Measurements from ENCODE around the gene CHI3L2. TPM values are rescaled to one million over a fixed set of nuclear protein-coding genes. Genes with fewer than 3 reads are reported as not detected.

CHI3L2 gene
- total and polyA plus RNA-seq, 10 of the 15 experiments (the other 5 are each of a cell fraction or from before 2014, with no cell fraction given): 37.1 to 508 (median 98.3) TPM

GRCh38 chr1:111253876-111254275, 26.4 kb downstream of the CHI3L2 start:
- no peak overlapping the region for H2AFZ ChIP-seq (ENCODE audit: control insufficient read depth, low read depth, low read length)
- no peak overlapping the region for H3K4me3 ChIP-seq
- no peak overlapping the region for H3K9ac ChIP-seq (ENCODE audit: control insufficient read depth, insufficient read depth, low read length)
- no peak overlapping the region for H3K4me2 ChIP-seq (ENCODE audit: control insufficient read depth, insufficient read depth)
- POLR2A ChIA-PET: no interaction called here
- no peaks in the 10 kb centered on the region for H3K9me3 ChIP-seq (replicated peaks; ENCODE audit: control insufficient read depth, insufficient read depth, low read length)
- DNase-seq (ENCODE audit: low read depth, low spot score) (no peak), ATAC-seq (no peak), FAIRE-seq (no peak)
- SMC1A ChIA-PET (ENCODE audit: uncharacterized antibody, unreplicated experiment): interaction anchor here (1.5 kb wide), 1 partner anchor 21 kb away, joined by 3 read pairs; no protein-coding TSS in a partner anchor
- H3K27ac ChIP-seq (ENCODE audit: control insufficient read depth, insufficient read depth): no peak overlapping the region
- no peaks in the 10 kb centered on the region for H3K4me1 ChIP-seq (ENCODE audit: control insufficient read depth, insufficient read depth, low read length)
- WGBS (ENCODE audit: insufficient coverage, insufficient replicate concordance, low lambda C conversion rate, missing lambda C conversion rate): 0% methylated on average over 1 of the region's 1 CpG
- H4K20me1 ChIP-seq (ENCODE audit: control insufficient read depth, insufficient read depth): no peaks in the 10 kb centered on the region
- H3K36me3 ChIP-seq (ENCODE audit: control insufficient read depth in 2 of 2, insufficient read depth in 2 of 2, low read length in 1 of 2): no peaks in the 10 kb centered on the region
- no peaks in the 10 kb centered on the region for H3K79me2 ChIP-seq (ENCODE audit: control insufficient read depth, insufficient read depth, low read length)
- in situ Hi-C loops (cut with MboI): no loop called here
- no TSS peak for BruUV-seq (replicated peaks)
- intact Hi-C loops (cut with micrococcal nuclease; ENCODE audit: unreplicated experiment): no loop called here
- RAD21 ChIA-PET (ENCODE audit: unreplicated experiment): interaction anchor here (0.6 kb wide), 1 partner anchor 132 kb away, joined by 3 read pairs; no protein-coding TSS in a partner anchor
- CTCF ChIA-PET: no interaction called here
- H3K27me3 ChIP-seq (replicated peaks in 1 of 2; ENCODE audit: control insufficient read depth in 2 of 2, insufficient read depth in 2 of 2, low read length in 1 of 2): no peaks in the 10 kb centered on the region; a peak in 1 of 4 replicates
- TF ChIP-seq CHD2 (IDR thresholded peaks at IDR 0.05; ENCODE audit: borderline replicate concordance, low read depth, low read length): no peak
- no peak for TF ChIP-seq DPF2 (IDR thresholded peaks at IDR 0.05)
- TF ChIP-seq SPI1 (IDR thresholded peaks at IDR 0.05; ENCODE audit: borderline replicate concordance, insufficient read depth, low read depth, low read length): no peak
- TF ChIP-seq RUNX3 (IDR thresholded peaks at IDR 0.05; ENCODE audit: low read length): no peak
- TF ChIP-seq PKNOX1 (IDR thresholded peaks at IDR 0.05): no peak
- no peak for TF ChIP-seq PBX3 (IDR thresholded peaks at IDR 0.05; ENCODE audit: insufficient replicate concordance, low read depth, low read length)
- no peak for TF ChIP-seq ZNF687 (IDR thresholded peaks at IDR 0.05)
- TF ChIP-seq STAT1 (conservative IDR thresholded peaks at IDR 0.05): no peak
- no peak for TF ChIP-seq ETV6 (conservative IDR thresholded peaks at IDR 0.05 in 1 of 2, IDR thresholded peaks at IDR 0.05 in 1 of 2; ENCODE audit: borderline replicate concordance in 1 of 2, low read depth in 1 of 2)
- TF ChIP-seq CBFB (IDR thresholded peaks at IDR 0.05; ENCODE audit: low read depth): no peak
- TF ChIP-seq SMC3 (IDR thresholded peaks at IDR 0.05; ENCODE audit: borderline replicate concordance, low read length): no peak
- no peak for TF ChIP-seq YBX1 (IDR thresholded peaks at IDR 0.05)
- TF ChIP-seq CUX1 (IDR thresholded peaks at IDR 0.05; ENCODE audit: insufficient replicate concordance, low read depth, low read length): no peak

Measured in GM12878 (cell line).